ENCODE results near the gene C16orf54.

GRCh38 chr16:29697391-29697790 is 48.4 kb downstream of the C16orf54 start:
- no peak for TF ChIP-seq GATA3 (IDR thresholded peaks at IDR 0.05; ENCODE audit: low read depth, low read length)
- no peak for TF ChIP-seq GATA2 (IDR thresholded peaks at IDR 0.05; ENCODE audit: low read depth, low read length)

Measured in SH-SY5Y (cell line).